ENCODE measurements around the gene LRRC49.
"Not testable (repeated sequence)": the region's sequence is repeated elsewhere in the genome, so short reads cannot be mapped to it uniquely, and the experiment has no call there.

Gene LRRC49

DNA sequence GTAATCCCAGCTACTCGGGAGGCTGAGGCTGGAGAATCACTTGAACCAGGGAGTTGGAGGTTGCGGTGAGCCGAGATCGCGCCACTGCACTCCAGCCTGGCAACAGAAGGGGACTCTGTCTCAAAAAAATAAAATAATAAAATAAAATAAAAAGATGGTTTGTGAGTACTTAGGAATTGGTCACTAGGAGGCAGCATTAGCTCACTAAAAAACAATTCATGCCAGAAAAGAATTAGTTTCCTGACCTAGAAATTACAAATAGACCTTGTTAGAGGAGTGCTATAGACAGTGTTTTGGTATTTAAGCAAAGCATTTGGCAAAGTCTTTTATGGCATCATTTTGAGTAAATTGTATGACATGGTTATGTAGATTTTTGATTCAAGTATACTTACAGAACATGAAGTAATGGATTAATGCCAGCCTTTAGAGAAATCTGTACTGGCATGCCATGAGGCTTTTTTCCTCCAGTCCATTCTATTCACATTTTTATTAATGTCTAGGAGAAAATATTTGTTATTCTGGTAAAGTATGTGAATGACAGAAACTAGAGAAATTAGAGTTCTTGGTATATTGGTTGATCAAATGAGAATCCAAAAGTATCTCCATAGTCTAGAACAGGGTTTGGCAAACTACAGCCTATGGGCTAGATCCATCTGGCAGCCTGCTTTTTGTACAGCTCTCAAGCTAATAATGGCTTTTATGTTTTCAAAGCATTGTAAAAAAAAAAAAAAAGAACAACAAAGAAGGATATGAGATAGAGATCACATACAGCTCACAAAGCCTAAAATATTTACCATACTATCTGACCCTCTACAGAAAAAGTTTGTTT is 81.6 kb downstream of the LRRC49 start:
- in situ Hi-C loops (cut with MboI; ENCODE audit: low sequenced_read_pairs) = no loop called here

DNA sequence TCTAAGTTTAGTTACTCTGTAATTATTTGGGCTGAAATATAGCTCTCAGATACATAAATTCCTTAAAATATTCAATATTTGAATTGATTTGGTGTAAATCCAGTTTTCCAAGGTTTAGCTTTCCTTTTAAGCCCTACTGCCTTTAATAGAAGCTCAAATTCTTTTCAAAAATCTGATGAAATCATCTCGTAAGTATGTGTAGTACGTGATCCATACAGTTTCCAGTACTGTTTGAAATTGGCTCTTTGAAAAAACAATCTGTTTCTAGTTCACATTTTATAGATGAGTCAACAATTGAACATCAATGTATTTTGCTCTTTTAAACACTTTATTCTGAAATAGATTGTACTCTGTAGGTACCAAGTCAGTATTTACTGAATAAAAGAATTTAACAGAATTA is 84.2 kb downstream of the LRRC49 start:
- in situ Hi-C loops (cut with MboI; ENCODE audit: low sequenced_read_pairs) = no loop called here

DNA sequence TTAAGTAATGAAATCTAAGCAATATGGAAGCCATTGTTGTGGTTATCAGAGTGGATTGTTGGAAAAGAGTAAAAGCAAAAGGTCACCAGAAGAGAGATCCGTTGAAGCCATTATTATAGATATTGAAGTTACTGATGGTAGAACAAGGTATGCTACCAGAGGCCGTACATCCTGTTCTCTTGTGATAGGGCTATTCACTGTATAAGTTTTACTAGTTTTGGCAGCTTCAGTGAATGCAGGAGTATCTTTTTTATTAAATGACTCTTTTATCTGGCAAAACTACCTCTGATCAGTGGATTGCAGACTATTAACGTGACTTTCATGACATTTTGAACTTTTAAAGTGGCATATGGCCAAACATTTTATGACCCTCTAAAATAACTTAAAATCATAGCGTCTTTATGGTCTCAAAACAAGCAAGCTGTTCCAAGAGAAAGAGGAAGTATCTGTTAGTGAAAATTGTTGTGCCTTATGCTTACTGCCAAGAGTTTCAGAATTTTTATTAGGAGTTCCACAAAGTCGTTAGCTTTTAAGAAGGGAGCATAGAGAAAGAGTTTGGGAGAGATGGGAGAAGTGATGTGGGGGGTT is 102.9 kb downstream of the LRRC49 start:
- in situ Hi-C loops (cut with MboI; ENCODE audit: low sequenced_read_pairs) = no loop called here

DNA sequence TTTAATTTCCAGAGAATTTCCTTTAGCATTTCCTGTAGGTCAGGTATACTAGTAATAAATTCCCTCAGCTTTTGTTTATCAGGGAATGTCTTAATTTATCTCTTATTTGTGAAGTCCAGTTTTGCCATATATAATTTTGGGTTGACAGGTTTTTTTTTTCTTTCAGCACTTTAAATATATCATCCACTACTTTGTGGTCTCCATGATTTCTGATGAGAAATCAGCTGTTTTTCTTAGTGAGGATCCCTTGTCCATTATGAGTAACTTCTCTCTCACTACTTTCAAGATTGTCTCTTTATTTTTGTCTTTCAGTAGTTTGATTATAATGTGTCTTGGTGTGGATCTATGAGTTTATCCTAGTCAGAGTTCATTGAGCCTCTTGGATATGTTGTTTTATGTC is 105.7 kb downstream of the LRRC49 start:
- in situ Hi-C loops (cut with MboI; ENCODE audit: low sequenced_read_pairs) = no loop called here

DNA sequence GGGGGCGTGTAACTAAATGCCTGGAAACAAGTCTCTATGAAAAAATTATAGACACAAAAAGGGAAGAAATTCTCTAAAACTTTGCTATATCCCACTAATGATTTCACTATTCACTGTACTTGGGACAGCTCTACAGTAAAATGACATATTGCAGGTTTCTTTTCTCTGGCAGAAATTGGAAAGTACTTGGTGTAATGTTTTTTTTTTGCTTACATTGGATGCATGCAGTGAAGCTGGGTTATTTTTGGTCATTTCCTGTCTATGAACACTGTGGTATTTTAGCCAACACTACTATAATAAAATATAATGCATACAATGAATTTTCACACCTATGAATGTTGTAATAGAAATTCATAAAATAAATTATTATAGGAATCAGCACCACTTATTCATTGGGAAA is 109.7 kb downstream of the LRRC49 start:
- in situ Hi-C loops (cut with MboI; ENCODE audit: low sequenced_read_pairs) = no loop called here

DNA sequence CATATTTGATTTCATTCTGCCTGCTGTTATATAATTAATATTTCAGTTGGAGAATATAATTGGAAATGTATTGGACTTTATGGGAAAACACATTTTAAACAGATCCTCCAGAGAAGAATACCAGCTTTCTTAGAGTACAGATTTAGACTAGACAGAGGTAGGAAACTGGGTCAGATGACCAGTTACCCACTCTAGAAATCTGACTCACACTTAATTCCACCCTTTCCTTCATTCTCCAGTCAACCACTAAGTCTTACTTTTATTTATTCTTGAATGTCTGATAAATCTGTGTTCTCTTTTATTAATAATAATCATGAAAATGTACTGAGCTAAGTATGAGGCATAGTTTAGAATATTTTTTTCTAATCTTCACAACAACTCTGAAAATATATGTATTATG is 110.7 kb downstream of the LRRC49 start:
- in situ Hi-C loops (cut with MboI; ENCODE audit: low sequenced_read_pairs) = no loop called here

DNA sequence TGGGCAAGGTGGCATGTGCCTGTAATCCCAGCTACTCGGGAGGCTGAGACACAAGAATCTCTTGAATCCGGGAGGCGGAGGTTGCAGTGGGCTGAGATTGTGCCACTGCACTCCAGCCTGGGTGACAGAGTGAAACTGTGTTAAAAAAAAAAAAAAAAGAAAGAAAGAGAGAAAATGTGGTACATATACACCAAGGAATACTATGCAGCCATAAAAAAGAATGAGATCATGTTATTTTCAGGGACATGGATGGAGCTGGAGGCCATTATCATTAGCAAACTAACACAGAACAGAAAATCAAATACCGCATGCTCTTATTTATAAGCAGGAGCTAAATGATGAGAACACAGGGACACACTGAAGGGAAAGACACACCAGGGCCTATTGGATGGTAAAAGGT is 111.9 kb downstream of the LRRC49 start:
- in situ Hi-C loops (cut with MboI; ENCODE audit: low sequenced_read_pairs) = not testable (repeated sequence)

DNA sequence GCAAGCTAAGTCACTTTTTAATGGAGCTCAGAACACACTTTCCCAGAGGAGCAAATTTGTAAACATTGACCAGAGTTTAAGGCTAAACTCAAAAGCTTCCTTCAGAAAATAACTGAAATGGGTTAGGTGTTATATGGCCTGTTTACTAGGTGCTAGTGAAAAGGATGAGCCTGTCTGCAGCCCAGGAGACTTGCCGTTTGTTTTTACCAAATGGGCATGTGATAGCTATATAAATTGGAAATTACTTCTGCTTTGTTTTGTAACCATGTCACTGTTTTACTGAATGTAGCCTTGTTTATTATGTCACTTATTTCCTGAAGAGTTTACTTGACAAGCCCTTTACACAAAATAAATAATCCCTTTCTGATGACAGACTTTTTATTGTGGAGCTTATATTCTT is 113.3 kb downstream of the LRRC49 start:
- in situ Hi-C loops (cut with MboI; ENCODE audit: low sequenced_read_pairs) = no loop called here

DNA sequence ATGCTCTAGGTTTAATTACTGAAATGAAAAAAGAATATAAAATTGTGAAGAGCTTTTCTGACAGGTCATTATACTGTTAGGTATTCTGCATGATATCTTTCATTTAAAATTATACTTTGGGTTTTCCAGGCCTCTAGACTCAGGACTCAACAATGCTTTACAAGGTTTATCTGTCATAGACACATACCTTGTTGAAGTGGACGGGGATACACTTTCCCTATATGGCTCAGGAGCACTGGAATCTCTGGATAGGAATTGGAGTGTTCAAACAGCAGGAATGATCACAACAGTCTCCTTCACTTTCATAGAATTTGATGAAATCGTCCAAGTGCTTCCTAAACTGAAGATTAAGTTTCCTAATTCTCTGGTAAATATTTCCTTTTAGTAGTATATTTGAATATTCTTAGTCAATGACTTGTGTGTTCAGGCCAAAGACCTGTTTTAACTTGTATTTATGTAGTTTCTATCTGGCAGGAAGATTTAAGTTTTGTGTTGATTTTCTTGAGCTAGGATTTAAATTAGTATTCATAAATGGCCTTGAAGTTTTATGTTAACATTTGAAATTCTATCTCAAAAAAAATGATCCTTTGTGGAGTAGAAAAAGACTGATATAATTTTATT is 115.7 kb downstream of the LRRC49 start:
- in situ Hi-C loops (cut with MboI; ENCODE audit: low sequenced_read_pairs) = no loop called here

DNA sequence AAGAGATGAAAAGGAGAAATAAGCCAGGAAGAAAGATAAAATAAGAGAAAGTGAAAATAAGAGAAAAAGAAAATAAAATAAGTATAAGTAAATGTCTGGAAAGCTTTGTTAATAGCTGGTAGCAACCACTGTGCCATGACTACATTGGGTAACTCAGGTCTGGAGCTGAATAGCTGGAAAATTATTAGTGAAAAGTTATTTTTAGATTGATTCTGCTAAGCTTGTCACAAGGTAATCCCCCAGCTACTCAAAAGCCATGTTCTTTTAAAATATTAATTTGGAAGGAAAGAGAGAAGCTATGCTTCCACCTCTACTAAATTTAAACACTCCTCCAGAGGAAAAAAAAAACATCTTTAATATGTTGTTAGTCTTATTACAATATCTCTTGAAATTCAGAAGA is 117.8 kb downstream of the LRRC49 start:
- in situ Hi-C loops (cut with MboI; ENCODE audit: low sequenced_read_pairs) = no loop called here

DNA sequence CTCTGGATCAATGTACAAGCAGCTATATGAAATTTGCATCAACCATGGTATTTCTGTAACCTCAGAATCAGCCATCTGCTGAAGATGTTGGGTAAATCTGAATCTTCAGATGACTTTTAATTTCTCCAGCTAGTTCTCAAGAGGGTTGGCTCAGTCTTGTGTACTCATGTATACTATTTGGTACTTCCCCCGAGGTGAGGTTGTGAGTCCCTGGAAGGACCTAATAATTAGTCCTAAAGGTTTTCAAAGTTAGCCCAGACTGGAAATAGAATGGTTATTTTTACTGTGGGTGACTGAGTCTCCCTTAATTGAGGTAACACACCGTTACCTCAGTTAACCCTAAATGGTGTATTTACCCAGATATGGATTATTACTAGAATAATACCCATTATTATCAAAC is 118.4 kb downstream of the LRRC49 start:
- in situ Hi-C loops (cut with MboI; ENCODE audit: low sequenced_read_pairs) = no loop called here

DNA sequence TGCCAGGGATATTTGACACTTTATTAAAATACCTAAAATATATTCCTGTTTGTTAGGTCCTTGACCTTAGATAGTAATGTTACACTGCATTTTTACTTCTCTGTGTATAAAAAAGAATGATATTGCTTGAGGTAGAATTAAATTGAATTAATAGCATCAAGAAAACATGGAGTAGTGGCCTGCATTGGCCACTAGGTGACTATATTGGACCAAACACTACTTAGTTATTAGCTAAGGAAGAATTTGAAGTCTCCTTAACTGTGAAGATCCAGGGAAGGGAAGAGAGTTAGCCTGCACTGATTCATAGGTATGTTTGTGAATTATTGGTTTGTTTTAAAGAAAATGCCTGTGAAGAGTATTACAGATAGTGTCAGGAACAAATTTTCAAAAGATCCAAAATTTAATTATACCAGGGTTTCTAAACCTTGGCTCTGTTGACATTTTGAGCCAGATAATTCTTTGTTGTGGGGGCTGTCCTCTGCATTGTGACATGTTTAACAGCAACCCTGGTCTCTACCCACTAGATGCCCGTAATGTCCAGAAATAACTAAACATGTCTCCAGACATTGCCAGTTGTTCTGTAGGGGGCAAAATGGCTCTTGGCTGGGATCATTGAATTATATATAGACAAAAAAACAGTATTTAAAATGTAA is 119.0 kb downstream of the LRRC49 start:
- in situ Hi-C loops (cut with MboI; ENCODE audit: low sequenced_read_pairs) = no loop called here

DNA sequence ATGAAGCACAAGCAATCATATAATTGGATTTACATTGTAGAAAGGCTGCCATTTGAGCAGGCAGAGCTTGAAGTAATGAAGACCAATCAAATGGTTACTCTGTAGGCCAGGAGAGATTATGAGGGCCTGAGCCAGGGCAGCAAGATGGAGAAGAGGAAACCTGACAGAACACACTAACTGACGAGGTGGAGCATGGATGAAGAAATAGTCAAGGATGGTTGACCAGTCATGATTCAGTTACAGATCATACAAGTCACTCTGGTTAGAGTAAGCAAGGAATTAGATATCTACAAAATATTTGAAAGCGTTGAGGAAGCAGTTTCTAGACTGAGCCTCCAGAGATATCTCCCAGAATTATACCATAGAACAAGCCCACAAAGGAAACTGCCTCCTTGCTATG is 120.8 kb downstream of the LRRC49 start:
- in situ Hi-C loops (cut with MboI; ENCODE audit: low sequenced_read_pairs) = no loop called here

DNA sequence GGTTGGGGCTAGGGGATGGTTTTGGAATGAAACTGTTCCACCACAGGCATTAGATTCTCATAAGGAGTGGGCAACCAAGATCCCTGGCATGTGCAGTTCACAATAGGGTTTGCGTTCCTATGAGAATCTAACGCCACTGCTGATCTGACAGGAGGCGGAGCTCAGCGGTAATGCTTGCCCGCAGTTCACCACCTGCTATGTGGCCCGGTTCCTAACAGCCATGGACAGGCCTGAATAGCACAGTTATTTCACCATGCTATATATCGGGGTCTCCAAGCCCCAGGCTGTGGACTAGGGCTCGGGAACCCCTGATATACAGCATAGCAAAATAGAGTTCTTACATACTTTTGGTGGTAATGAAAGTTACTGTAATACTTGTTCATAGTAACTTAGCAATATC is 122.7 kb downstream of the LRRC49 start:
- in situ Hi-C loops (cut with MboI; ENCODE audit: low sequenced_read_pairs) = no loop called here

DNA sequence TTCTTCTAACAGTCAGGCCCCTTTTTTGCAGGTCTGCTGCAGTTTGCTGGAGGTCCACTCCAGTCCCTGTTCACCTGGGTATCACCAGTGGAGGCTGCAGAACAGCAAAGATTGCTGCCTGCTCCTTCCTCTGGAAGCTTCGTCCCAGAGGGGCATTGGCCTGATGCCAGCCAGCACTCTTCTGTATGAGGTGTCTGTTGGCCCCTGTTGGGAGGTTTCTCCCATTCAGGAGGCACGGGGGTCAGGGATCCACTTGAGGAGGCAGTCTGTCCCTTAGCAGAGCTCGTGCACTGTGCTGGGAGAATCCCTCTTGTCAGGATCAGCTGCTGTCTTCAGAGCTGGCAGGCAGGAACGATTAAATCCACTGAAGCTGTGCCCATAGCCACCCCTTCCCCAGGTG is 138.6 kb downstream of the LRRC49 start:
- in situ Hi-C loops (cut with MboI; ENCODE audit: low sequenced_read_pairs) = not testable (repeated sequence)

DNA sequence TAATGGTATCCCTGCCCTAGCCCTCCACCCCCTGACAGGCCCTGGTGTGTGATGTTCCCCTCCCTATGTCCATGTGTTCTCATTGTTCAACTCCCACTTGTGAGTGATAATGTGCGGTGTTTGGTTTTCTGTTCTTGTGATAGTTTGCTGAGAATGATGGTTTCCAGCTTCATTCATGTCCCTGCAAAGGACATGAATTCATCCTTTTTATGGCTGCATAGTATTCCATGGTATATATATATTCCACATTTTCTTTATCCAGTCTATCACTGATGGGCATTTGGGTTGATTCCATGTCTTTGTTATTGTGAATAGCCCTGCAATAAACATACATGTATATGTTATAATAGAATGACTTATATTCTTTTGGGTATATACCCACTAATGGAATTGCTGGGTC is 142.9 kb downstream of the LRRC49 start:
- in situ Hi-C loops (cut with MboI; ENCODE audit: low sequenced_read_pairs) = not testable (repeated sequence)

DNA sequence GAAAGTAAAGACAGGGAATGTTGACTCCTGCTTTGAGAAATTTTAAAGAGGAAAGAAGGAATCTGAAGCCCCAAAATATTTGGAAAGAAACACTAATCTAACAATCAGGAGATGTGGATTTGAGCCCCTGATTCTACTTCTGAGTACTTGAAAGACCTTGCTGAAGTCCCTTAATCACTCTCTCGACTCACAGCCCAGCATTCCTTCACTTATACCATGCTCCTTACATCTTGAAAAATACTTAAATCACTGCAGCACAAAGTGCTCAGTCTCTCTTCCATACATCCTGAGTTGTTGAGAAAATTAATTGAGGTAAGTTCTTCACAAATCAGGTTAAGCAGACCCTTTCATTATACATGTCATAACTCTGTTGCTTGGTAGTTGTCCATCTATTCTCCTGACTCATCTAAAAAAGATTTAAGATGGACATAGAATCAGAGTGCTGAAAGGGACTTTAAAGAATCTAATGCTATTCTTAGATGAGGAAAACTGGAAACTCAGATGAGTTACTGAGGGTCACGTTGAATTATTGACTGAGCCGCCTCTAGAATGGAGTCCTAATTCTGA is 149.8 kb downstream of the LRRC49 start:
- in situ Hi-C loops (cut with MboI; ENCODE audit: low sequenced_read_pairs) = no loop called here

DNA sequence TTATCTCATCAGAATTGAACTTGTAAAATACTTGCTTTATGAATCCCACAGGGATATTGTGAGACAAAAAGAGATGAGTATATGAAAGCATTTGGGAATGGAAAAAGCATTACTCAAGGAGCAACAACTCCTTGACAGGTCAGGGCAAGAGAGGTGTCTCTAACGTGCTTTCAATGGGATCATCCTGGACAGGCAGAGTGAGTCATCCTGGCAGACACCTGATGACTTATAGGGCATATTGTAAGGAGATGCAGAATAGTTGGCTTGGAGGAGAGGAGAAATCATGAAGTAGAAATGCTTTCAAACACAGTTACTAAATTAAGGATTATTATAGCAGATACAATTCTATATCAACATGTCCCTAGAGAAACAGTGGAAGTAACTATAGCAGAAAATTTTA is 150.7 kb downstream of the LRRC49 start:
- in situ Hi-C loops (cut with MboI; ENCODE audit: low sequenced_read_pairs) = no loop called here

DNA sequence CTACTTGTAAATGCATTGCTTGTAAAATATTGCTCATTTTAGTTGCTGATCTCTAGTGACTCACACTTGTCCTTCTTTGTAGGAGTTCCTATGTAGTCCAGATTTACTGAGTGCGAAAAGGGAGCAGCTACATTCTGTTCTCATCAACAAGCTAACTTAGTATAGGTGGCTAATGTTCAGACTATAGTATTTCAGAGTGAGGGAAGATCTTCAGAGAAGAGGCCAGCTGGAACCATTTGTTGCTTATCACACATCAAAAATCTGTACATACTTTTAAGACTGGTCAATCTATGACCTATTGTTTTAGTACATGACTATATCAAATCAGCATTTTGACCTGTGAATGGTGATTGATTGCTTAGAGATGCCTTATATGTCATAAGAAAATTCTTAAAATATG is 151.4 kb downstream of the LRRC49 start:
- in situ Hi-C loops (cut with MboI; ENCODE audit: low sequenced_read_pairs) = no loop called here

DNA sequence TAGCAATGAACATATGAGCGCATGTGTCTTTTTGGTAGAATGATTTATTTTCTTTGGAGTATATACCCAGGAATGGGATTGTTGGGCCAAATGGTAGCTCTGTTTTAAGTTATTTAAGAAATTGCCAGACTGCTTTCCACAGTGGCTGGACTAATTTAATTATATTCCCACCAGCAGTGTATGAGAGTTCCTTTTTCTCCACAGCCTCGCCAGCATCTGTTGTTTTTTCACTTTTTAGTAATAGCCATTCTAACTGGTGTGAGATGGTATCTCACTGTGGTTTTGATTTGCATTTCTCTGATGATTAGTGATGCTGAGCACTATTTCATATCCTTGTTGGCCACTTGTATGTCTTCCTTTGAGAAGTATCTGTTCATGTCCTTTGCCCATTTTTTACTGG is 153.5 kb downstream of the LRRC49 start:
- in situ Hi-C loops (cut with MboI; ENCODE audit: low sequenced_read_pairs) = not testable (repeated sequence)

DNA sequence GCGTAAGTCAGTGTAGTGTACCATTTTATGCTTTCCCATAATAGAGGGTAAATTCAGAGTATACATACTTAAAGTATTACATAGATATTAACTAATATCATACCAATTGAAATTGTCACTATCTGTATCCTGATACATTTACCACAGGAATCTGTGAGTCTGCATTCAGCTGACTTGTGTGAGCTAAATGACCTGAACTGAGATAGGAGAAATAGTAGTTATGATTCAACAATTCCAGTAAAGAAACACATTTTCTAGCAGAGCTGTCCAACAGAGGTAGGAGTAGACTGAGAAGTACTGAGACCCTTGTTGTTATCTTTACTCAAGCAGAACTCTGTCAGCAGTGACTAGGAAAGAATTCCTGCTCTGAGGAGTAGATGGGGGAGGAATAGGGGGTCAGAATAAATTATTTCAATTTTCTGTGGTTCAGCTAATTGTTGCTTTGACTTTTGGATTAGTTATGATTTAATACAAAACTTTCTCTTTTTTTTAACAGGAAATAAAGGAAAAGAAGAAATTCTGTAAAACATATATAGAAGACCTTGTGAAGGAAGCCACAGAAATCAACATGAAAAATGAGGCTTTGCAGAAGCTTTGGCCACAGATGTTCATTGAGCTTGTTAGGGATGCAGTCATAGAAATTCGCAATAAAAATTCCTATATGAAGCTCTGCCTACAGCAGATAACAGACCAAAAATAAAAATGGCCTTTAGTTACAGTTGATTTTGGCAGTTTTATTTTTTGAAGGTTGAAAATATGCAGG is 156.5 kb downstream of the LRRC49 start:
- in situ Hi-C loops (cut with MboI; ENCODE audit: low sequenced_read_pairs) = no loop called here

All from HL-60/S4 treated with retinoic acid at 250 ng/mL for 4 days and 3 days (cell line).